PC-3 (cell line): ENCODE data around the gene DNAI4. TPM values are rescaled to one million over a fixed set of nuclear protein-coding genes. Genes with fewer than 3 reads are reported as not detected.

ENCODE experiments used
- ATAC-seq: fragments of 200-7000 bp; cut with Tn5 transposase; 2 replicates; pipeline ENCODE4 v1.9.1; 2020; ENCODE audit warnings: mild to moderate bottlenecking, moderate library complexity
- BruUV-seq: library from RNA; stranded (reverse); fragments of 400-500 nt; replicated peaks from 2 replicates; lab custom pipeline; 2021; lab: Mats Ljungman, UMichigan
- CTCF ChIA-PET: fragments of 300-600 bp; sonication (Branson Sonifier 250); formaldehyde crosslinking; loops from one replicate; lab custom pipeline; 2022; ENCODE audit warnings: antibody characterized with exemption; lab: Charles Lee
- POLR2A ChIA-PET: fragments of 300-600 bp; sonication (Branson Sonifier 250); formaldehyde crosslinking; loops from one replicate; lab custom pipeline; 2022; ENCODE audit warnings: antibody characterized with exemption; ENCODE audit not compliant: unreplicated experiment; lab: Charles Lee
- DNase-seq: peaks from one replicate; pipeline ENCODE4 v3.0.0-alpha.2; 2015
- H2AFZ ChIP-seq: fragments of 300-600 bp; sonication (generic); 2 replicates; pipeline ENCODE4 v1.6.0; 2016; ENCODE audit warnings: antibody characterized with exemption, low read length
- H3F3A ChIP-seq: fragments of 300-600 bp; sonication (generic); one replicate; pipeline ENCODE4 v1.6.0; 2017; ENCODE audit warnings: antibody characterized with exemption, low read length, control low read depth, mild to moderate bottlenecking; ENCODE audit not compliant: unreplicated experiment
- H3K27ac ChIP-seq: fragments of 300-600 bp; sonication (generic); 2 replicates; pipeline ENCODE4 v1.5.1; 2016; ENCODE audit warnings: mild to moderate bottlenecking, low read length
- H3K27me3 ChIP-seq: fragments of 300-600 bp; sonication (generic); 2 replicates; pipeline ENCODE4 v1.6.1; 2016; ENCODE audit warnings: low read length, mixed read lengths
- H3K36me3 ChIP-seq: fragments of 300-600 bp; sonication (generic); 2 replicates; pipeline ENCODE4 v1.6.1; 2016; ENCODE audit warnings: low read depth, mixed run types, low read length, mixed read lengths
- H3K4me1 ChIP-seq: fragments of 300-600 bp; sonication (generic); 2 replicates; pipeline ENCODE4 v1.5.1; 2016; ENCODE audit warnings: low read length; ENCODE audit not compliant: insufficient read depth
- H3K4me2 ChIP-seq: fragments of 300-600 bp; sonication (generic); 2 replicates; pipeline ENCODE4 v1.6.0; 2016; ENCODE audit warnings: low read length
- H3K4me3 ChIP-seq: fragments of 300-600 bp; sonication (generic); 2 replicates; pipeline ENCODE4 v1.5.1; 2016; ENCODE audit warnings: mild to moderate bottlenecking, low read length, mixed read lengths
- H3K79me2 ChIP-seq: fragments of 300-600 bp; sonication (generic); 2 replicates; pipeline ENCODE4 v1.6.1; 2017; ENCODE audit warnings: low read length, mixed read lengths
- H3K9ac ChIP-seq: fragments of 300-600 bp; sonication (generic); 2 replicates; pipeline ENCODE4 v1.6.0; 2016; ENCODE audit warnings: mild to moderate bottlenecking, low read length
- H3K9me2 ChIP-seq: fragments of 300-600 bp; sonication (generic); replicated peaks from 2 replicates; pipeline ENCODE4 v1.6.1; 2016; ENCODE audit warnings: mixed run types, low read length, mixed read lengths
- H3K9me3 ChIP-seq: fragments of 300-600 bp; sonication (generic); 2 replicates; pipeline ENCODE4 v1.6.1; 2016; ENCODE audit warnings: low read length, mixed read lengths
- H4K20me1 ChIP-seq: fragments of 300-600 bp; sonication (generic); 2 replicates; pipeline ENCODE4 v1.6.1; 2016; ENCODE audit warnings: low read length, mixed read lengths
- CTCF ChIP-seq: fragments of 300-600 bp; sonication (generic); conservative IDR thresholded peaks from 2 replicates; pipeline ENCODE4 v1.5.1; 2017; ENCODE audit warnings: antibody characterized with exemption, low read depth, mild to moderate bottlenecking, low read length
- EZH2 ChIP-seq: fragments of 300-600 bp; sonication (generic); IDR thresholded peaks from one replicate; pipeline ENCODE4 v1.6.1; 2017; ENCODE audit warnings: antibody characterized with exemption, mild to moderate bottlenecking, low read length; ENCODE audit not compliant: unreplicated experiment
- EZH2phosphoT487 ChIP-seq: fragments of 300-600 bp; sonication (generic); IDR thresholded peaks from 2 replicates; pipeline ENCODE4 v1.6.1; 2018; ENCODE audit warnings: mild to moderate bottlenecking, antibody characterized with exemption, low read length, borderline replicate concordance
- intact Hi-C: fragments of 100-400 bp; cut with micrococcal nuclease; formaldehyde crosslinking; loops from 2 replicates; pipeline ENCODE4 v1.9.0; 2023
- total RNA-seq: library from RNA; depleted of rRNA; stranded (reverse); fragments of >200 nt; gene quantifications from 2 replicates; pipeline ENCODE4 v1.2.3, GENCODE V29; 2014

Gene DNAI4
- total RNA-seq, 1 experiment from 2014 or later: 1.6 TPM

GRCh38 chr1:66937529-66938234, 13.0 kb upstream of the DNAI4 start:
- Histone ChIP-seq H3K36me3 (peaks cover 10% of the 10 kb centered on the region), H2AFZ (no peak overlapping the region), H3K27me3 (no peaks in the 10 kb centered on the region), H3K27ac (no peak overlapping the region), H4K20me1 (peaks cover 19% of the 10 kb centered on the region; the same call in 1 of the 2 replicates), H3K79me2 (peaks cover 100% of the 10 kb centered on the region), H3K4me2 (no peak overlapping the region), H3K9me3 (no peaks in the 10 kb centered on the region), H3K4me1 (peaks cover 30% of the 10 kb centered on the region), H3K4me3 (no peak overlapping the region), H3K9me2 (no peaks in the 10 kb centered on the region), H3K9ac (no peak overlapping the region), H3F3A (no peaks in the 10 kb centered on the region)
- intact Hi-C loops: no loop called here
- ChIA-PET CTCF (no interaction called here), POLR2A (no interaction called here)
- BruUV-seq: no TSS peak
- no peak for DNase-seq
- ATAC-seq: no peak
- TF ChIP-seq EZH2phosphoT487 (no peak), CTCF (no peak), EZH2 (no peak)

GRCh38 chr1:66933887-66934700, 9.4 kb upstream of the DNAI4 start:
- peak overlapping the region; percentile 97 for H3K4me2 ChIP-seq
- peaks cover 18% of the 10 kb centered on the region for H4K20me1 ChIP-seq
- no peaks in the 10 kb centered on the region for H3K9me2 ChIP-seq
- peaks cover 41% of the 10 kb centered on the region for H3K4me1 ChIP-seq
- H3K36me3 ChIP-seq: no peaks in the 10 kb centered on the region
- peak; percentile 35 for DNase-seq
- POLR2A ChIA-PET: interaction anchor here (0.6 kb wide), 2 partner anchors 72 to 503 kb away, joined by 3 to 6 read pairs; no protein-coding TSS in a partner anchor
- BruUV-seq: no TSS peak
- H3K9me3 ChIP-seq: no peaks in the 10 kb centered on the region
- H3K27me3 ChIP-seq: no peaks in the 10 kb centered on the region
- ATAC-seq: no peak
- CTCF ChIA-PET: no interaction called here
- peak overlapping the region; percentile 86 for H3K9ac ChIP-seq
- H3K4me3 ChIP-seq: peak overlapping the region; percentile 88
- H3K79me2 ChIP-seq: peaks cover 87% of the 10 kb centered on the region
- peak overlapping the region; percentile 1; the same call in 1 of the 2 replicates for H3K27ac ChIP-seq
- no peak overlapping the region for H2AFZ ChIP-seq
- intact Hi-C loops: loop anchor here (2.0 to 5.0 kb wide), 4 partner anchors 47 to 1512 kb away; partner anchors contain the start of genes LEPR, LEPROT and SLC35D1
- H3F3A ChIP-seq: no peaks in the 10 kb centered on the region
- TF ChIP-seq EZH2: no peak
- TF ChIP-seq EZH2phosphoT487: no peak
- no peak for TF ChIP-seq CTCF
